Liver (tissue), 9 donors: Measurements from ENCODE around the gene ARL11. TPM values are rescaled to one million over a fixed set of nuclear protein-coding genes. Genes with fewer than 3 reads are reported as not detected.

ENCODE experiments used
- DNase-seq: peaks from one replicate; pipeline ENCODE4 v3.0.0-alpha.2; 2017; ENCODE audit warnings: low spot score
- H3K27ac ChIP-seq, 2 donors: one replicate each; pipeline ENCODE4 v1.7.0; 2013; ENCODE audit warnings: inconsistent platforms in 2 of 2, low read length in 2 of 2, control low read depth in 1 of 2, low read depth in 1 of 2, mild to moderate bottlenecking in 1 of 2
- H3K27me3 ChIP-seq, 4 donors: one replicate each; pipeline versions ENCODE4 v1.6.1 to v1.7.0; 2013; ENCODE audit warnings: low read length in 3 of 4, inconsistent platforms in 1 of 4, mild to moderate bottlenecking in 1 of 4, moderate library complexity in 1 of 4; ENCODE audit not compliant: control insufficient read depth in 4 of 4, insufficient read depth in 4 of 4
- H3K36me3 ChIP-seq, 4 donors: one replicate each; pipeline versions ENCODE4 v1.6.1 to v1.7.0; 2013; ENCODE audit warnings: low read length in 3 of 4, mild to moderate bottlenecking in 3 of 4, low read depth in 1 of 4, moderate library complexity in 1 of 4; ENCODE audit not compliant: control insufficient read depth in 4 of 4, insufficient read depth in 3 of 4
- H3K4me1 ChIP-seq, 4 donors: one replicate each; pipeline versions ENCODE4 v1.6.1 to v1.7.0; 2013; ENCODE audit warnings: low read length in 3 of 4, mild to moderate bottlenecking in 3 of 4, moderate library complexity in 1 of 4; ENCODE audit not compliant: control insufficient read depth in 4 of 4, insufficient read depth in 4 of 4
- H3K4me3 ChIP-seq, 3 donors: one replicate each; pipeline versions ENCODE4 v1.6.1 to v1.7.0; 2013; ENCODE audit warnings: low read length in 3 of 3, control low read depth in 1 of 3, low read depth in 1 of 3, mild to moderate bottlenecking in 1 of 3
- H3K9ac ChIP-seq, 2 donors: one replicate each; pipeline ENCODE4 v1.7.0; 2013; ENCODE audit warnings: low read length in 2 of 2, mild to moderate bottlenecking in 2 of 2, moderate library complexity in 2 of 2, control low read depth in 1 of 2, low read depth in 1 of 2
- H3K9me3 ChIP-seq, 4 donors: one replicate each; pipeline versions ENCODE4 v1.6.1 to v1.7.0; 2013; ENCODE audit warnings: low read length in 3 of 4; ENCODE audit not compliant: control insufficient read depth in 4 of 4
- EGR1 ChIP-seq, 2 donors: IDR thresholded peaks; 2 replicates each; pipeline ENCODE4 v1.6.1; 2016 to 2018; ENCODE audit warnings: antibody characterized with exemption in 2 of 2, low read depth in 2 of 2
- FOXA1 ChIP-seq: IDR thresholded peaks from 2 replicates; pipeline ENCODE4 v1.6.1; 2016; ENCODE audit warnings: antibody characterized with exemption
- FOXA2 ChIP-seq: IDR thresholded peaks from 2 replicates; pipeline ENCODE4 v1.6.1; 2016; ENCODE audit warnings: antibody characterized with exemption
- GABPA ChIP-seq, 2 donors: IDR thresholded peaks in 1 of 2; conservative IDR thresholded peaks in 1 of 2; 2 replicates each; pipeline ENCODE4 v1.6.1; 2016; ENCODE audit warnings: antibody characterized with exemption in 2 of 2, mild to moderate bottlenecking in 1 of 2, moderate library complexity in 1 of 2
- HNF4A ChIP-seq, 2 donors: conservative IDR thresholded peaks; 2 replicates each; pipeline ENCODE4 v1.6.1; 2016; ENCODE audit warnings: antibody characterized with exemption in 2 of 2, mild to moderate bottlenecking in 2 of 2
- HNF4G ChIP-seq: IDR thresholded peaks from 2 replicates; pipeline ENCODE4 v1.6.1; 2016; ENCODE audit warnings: antibody characterized with exemption
- JUND ChIP-seq, 2 donors: IDR thresholded peaks; 2 replicates each; pipeline ENCODE4 v1.6.1; 2016; ENCODE audit warnings: antibody characterized with exemption in 2 of 2
- RAD21 ChIP-seq, 2 donors: IDR thresholded peaks; 2 replicates each; pipeline ENCODE4 v1.6.1; 2016; ENCODE audit warnings: antibody characterized with exemption in 2 of 2, mild to moderate bottlenecking in 2 of 2
- RXRA ChIP-seq, 2 donors: IDR thresholded peaks; 2 replicates each; pipeline ENCODE4 v1.6.1; 2017 to 2018; ENCODE audit warnings: antibody characterized with exemption in 2 of 2, mild to moderate bottlenecking in 1 of 2
- SP1 ChIP-seq: IDR thresholded peaks from 2 replicates; pipeline ENCODE4 v1.6.1; 2018; ENCODE audit warnings: antibody characterized with exemption, mild to moderate bottlenecking
- TAF1 ChIP-seq: conservative IDR thresholded peaks from 2 replicates; pipeline ENCODE4 v1.6.1; 2016; ENCODE audit warnings: antibody characterized with exemption, mild to moderate bottlenecking
- YY1 ChIP-seq: IDR thresholded peaks from 2 replicates; pipeline ENCODE4 v1.6.1; 2016; ENCODE audit warnings: antibody characterized with exemption, mild to moderate bottlenecking
- WGBS: extraction: QIAGEN DNeasy Blood & Tissue Kit; methylation state at CpG from one replicate; pipeline ENCODE4 v1.1.7; 2013; 5-methylcytosine and 5-hydroxymethylcytosine counted together
- polyA plus RNA-seq, 2 donors: library from polyadenylated mRNA; stranded (reverse) in 1 of 2; unstranded in 1 of 2; fragments of 200-250 nt in 1 of 2; fragments of >200 nt in 1 of 2; fragmentation: Nextera tagmentation in 1 of 2; extraction: Ambion mirVana in 1 of 2; gene quantifications; one replicate each; pipeline versions ENCODE4 v1.2.1 to v1.2.3, GENCODE V29; 2013 to 2015
- total RNA-seq, 2 donors: library from RNA; depleted of rRNA; stranded (reverse); fragments of >200 nt; gene quantifications; one replicate each; pipeline ENCODE4 v1.2.3, GENCODE V29; 2014
- TF ChIP-seq, protein P1 (sequence below): IDR thresholded peaks from 2 replicates; pipeline ENCODE4 v1.6.1; 2016; ENCODE audit warnings: antibody characterized with exemption
- TF ChIP-seq, protein P2 (sequence below): IDR thresholded peaks from 2 replicates; pipeline ENCODE4 v1.6.1; 2016; ENCODE audit warnings: antibody characterized with exemption
- TF ChIP-seq, protein P3 (sequence below): IDR thresholded peaks from 2 replicates; pipeline ENCODE4 v1.6.1; 2016; ENCODE audit warnings: antibody characterized with exemption, mild to moderate bottlenecking
- TF ChIP-seq, protein P4 (sequence below): IDR thresholded peaks from 2 replicates; pipeline ENCODE4 v1.6.1; 2016; ENCODE audit warnings: antibody characterized with exemption
- TF ChIP-seq, protein P5 (sequence below): fragments of 150-350 bp; IDR thresholded peaks from 2 replicates; pipeline ENCODE4 v1.5.1; 2017; ENCODE audit warnings: improper control_type of control experiment, low read depth, low read length; ENCODE audit not compliant: missing input control
- donor health status: healthy.
- donor health status: healthy.
- donor health status: healthy.
- donor health status: healthy.
- donor health status: healthy.

ARL11 gene
- total and polyA plus RNA-seq, 4 donors = 0.11 to 1.5 (median 0.59) TPM

DNA sequence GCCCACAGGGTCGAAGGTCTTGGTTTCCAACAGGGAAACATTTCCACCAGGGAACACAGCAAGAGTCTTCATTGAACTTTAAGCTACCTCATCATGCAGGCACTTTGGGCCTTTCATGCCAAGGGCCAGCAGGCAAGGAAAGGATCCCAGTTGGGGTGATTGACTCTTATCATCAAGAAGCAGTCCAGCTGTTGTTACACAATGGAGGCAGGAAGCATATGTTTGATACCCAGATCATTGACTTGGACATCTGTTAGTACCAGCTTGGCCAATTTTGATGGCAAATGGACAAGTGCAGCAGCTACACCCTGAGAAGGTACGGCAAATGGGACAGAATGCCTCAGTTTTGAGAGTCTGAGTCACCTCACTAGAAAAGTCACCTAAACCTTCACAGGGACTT, 32.1 kb upstream of the ARL11 start:
- DNase-seq = no peak
- Histone ChIP-seq H3K9ac (no peak overlapping the region), H3K9me3 (no peaks in the 10 kb centered on the region), H3K36me3 (no peaks in the 10 kb centered on the region), H3K27me3 (no peaks in the 10 kb centered on the region), H3K4me3 (no peak overlapping the region), H3K4me1 (no peaks in the 10 kb centered on the region), H3K27ac (no peak overlapping the region)
- TF ChIP-seq FOXA1 (no peak), FOXA2 (no peak), HNF4G (no peak), GABPA (IDR thresholded peaks at IDR 0.05 in 1 of 2, conservative IDR thresholded peaks at IDR 0.05 in 1 of 2) (no peak), TAF1 (no peak), RAD21 (IDR thresholded peaks at IDR 0.05) (no peak), RXRA (IDR thresholded peaks at IDR 0.05) (no peak), EGR1 (IDR thresholded peaks at IDR 0.05; ENCODE audit: low read depth in 2 of 2) (no peak), JUND (IDR thresholded peaks at IDR 0.05) (no peak), YY1 (no peak), SP1 (no peak), HNF4A (conservative IDR thresholded peaks at IDR 0.05) (no peak)
- TF ChIP-seq, protein P1, sequence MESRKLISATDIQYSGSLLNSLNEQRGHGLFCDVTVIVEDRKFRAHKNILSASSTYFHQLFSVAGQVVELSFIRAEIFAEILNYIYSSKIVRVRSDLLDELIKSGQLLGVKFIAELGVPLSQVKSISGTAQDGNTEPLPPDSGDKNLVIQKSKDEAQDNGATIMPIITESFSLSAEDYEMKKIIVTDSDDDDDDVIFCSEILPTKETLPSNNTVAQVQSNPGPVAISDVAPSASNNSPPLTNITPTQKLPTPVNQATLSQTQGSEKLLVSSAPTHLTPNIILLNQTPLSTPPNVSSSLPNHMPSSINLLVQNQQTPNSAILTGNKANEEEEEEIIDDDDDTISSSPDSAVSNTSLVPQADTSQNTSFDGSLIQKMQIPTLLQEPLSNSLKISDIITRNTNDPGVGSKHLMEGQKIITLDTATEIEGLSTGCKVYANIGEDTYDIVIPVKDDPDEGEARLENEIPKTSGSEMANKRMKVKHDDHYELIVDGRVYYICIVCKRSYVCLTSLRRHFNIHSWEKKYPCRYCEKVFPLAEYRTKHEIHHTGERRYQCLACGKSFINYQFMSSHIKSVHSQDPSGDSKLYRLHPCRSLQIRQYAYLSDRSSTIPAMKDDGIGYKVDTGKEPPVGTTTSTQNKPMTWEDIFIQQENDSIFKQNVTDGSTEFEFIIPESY = no peak
- TF ChIP-seq, protein P2, sequence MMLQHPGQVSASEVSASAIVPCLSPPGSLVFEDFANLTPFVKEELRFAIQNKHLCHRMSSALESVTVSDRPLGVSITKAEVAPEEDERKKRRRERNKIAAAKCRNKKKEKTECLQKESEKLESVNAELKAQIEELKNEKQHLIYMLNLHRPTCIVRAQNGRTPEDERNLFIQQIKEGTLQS = no peak
- TF ChIP-seq, protein P3, sequence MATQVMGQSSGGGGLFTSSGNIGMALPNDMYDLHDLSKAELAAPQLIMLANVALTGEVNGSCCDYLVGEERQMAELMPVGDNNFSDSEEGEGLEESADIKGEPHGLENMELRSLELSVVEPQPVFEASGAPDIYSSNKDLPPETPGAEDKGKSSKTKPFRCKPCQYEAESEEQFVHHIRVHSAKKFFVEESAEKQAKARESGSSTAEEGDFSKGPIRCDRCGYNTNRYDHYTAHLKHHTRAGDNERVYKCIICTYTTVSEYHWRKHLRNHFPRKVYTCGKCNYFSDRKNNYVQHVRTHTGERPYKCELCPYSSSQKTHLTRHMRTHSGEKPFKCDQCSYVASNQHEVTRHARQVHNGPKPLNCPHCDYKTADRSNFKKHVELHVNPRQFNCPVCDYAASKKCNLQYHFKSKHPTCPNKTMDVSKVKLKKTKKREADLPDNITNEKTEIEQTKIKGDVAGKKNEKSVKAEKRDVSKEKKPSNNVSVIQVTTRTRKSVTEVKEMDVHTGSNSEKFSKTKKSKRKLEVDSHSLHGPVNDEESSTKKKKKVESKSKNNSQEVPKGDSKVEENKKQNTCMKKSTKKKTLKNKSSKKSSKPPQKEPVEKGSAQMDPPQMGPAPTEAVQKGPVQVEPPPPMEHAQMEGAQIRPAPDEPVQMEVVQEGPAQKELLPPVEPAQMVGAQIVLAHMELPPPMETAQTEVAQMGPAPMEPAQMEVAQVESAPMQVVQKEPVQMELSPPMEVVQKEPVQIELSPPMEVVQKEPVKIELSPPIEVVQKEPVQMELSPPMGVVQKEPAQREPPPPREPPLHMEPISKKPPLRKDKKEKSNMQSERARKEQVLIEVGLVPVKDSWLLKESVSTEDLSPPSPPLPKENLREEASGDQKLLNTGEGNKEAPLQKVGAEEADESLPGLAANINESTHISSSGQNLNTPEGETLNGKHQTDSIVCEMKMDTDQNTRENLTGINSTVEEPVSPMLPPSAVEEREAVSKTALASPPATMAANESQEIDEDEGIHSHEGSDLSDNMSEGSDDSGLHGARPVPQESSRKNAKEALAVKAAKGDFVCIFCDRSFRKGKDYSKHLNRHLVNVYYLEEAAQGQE = no peak
- TF ChIP-seq, protein P4, sequence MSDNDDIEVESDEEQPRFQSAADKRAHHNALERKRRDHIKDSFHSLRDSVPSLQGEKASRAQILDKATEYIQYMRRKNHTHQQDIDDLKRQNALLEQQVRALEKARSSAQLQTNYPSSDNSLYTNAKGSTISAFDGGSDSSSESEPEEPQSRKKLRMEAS = no peak
- TF ChIP-seq, protein P5, sequence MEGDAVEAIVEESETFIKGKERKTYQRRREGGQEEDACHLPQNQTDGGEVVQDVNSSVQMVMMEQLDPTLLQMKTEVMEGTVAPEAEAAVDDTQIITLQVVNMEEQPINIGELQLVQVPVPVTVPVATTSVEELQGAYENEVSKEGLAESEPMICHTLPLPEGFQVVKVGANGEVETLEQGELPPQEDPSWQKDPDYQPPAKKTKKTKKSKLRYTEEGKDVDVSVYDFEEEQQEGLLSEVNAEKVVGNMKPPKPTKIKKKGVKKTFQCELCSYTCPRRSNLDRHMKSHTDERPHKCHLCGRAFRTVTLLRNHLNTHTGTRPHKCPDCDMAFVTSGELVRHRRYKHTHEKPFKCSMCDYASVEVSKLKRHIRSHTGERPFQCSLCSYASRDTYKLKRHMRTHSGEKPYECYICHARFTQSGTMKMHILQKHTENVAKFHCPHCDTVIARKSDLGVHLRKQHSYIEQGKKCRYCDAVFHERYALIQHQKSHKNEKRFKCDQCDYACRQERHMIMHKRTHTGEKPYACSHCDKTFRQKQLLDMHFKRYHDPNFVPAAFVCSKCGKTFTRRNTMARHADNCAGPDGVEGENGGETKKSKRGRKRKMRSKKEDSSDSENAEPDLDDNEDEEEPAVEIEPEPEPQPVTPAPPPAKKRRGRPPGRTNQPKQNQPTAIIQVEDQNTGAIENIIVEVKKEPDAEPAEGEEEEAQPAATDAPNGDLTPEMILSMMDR = no peak
- 52% methylated on average over 2 of the region's 2 CpGs for WGBS
